GM10847 (cell line): ENCODE data around the gene PIP4K2C.

Experiments
- POLR2A ChIP-seq: IDR thresholded peaks from 2 replicates; pipeline ENCODE4 v1.6.1; 2011; ENCODE audit not compliant: insufficient read length; ENCODE audit errors: extremely low read depth

PIP4K2C gene

DNA sequence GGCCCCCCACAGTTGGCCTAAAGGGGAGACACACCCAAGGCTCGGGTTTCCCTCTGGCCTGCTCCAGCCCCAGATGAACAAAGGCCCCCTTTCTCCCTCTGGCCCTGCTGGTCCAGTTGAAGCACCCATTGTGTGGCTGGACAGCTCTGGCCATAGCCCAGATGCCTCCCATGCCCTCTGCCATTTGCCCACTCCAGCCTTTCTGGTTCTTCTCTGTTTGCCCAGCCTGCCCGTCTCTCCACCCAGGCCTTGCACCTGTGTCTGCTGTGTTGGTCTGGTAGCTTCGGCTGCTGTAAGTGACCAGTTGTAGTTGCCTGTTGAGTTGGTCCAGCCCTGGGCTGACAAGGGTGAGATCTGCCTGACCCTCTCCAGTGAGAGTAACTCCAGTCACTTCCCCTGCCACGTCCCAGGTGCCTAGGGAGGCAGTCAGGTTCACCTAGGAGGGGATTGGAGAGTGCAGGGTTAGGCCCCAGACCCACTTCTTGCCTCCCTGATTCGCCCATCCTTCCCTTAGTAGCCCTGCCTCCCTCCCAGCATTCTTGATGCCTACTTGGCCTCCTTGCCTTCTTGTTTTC lies 39.0 kb downstream of the PIP4K2C start:
- no peak for TF ChIP-seq POLR2A

DNA sequence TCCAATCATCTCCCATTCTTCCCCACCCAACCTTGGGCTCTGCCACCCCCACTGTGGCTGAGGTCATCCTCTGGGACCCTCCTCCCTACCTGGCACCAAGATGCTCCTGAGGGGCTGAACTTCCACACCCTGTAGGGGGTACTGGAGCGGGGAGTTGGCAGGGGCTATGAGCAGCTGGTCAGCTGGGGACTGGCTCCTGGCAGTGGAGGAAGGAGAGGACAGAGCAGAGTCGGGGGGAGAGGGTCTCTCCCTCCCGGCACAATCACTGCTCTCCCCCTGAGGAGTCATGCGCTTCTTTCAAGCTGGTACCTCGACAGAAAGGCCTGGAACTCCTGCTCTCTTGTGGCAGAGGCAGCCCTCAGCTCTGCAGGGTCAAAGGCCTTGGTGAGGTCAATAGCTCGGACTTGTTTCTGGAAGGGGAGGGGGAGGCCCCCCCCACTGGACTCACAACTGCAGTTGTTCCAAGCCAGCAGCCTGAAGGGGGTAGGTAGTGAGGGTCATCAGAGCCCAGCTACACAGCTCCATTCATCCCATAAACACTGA lies 40.0 kb downstream of the PIP4K2C start:
- no peak for TF ChIP-seq POLR2A

DNA sequence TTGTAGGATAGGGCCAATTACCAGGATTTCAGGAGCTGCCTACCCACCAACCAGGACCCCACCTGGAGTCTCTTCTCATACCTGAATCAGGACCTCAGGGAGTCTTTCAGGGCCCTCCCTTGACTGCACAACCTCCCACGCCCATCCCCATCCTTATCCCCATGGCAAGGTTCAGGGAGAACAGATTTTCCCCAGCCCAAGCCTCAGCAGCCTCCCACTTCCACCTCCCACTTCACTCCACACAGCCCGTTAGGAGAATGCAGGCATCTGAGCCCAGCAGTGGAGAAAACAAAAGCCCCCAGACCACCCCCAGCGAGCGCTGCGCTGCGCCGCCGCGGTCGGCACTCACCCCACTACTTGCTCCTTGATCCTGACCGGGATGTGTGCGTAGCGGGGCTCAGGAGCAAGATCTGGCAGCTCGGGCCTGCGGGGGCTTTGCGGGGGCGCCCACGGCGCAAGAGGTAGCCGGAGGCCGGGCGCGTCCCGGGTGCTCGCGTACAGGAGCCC lies 40.6 kb downstream of the PIP4K2C start:
- no peak for TF ChIP-seq POLR2A

DNA sequence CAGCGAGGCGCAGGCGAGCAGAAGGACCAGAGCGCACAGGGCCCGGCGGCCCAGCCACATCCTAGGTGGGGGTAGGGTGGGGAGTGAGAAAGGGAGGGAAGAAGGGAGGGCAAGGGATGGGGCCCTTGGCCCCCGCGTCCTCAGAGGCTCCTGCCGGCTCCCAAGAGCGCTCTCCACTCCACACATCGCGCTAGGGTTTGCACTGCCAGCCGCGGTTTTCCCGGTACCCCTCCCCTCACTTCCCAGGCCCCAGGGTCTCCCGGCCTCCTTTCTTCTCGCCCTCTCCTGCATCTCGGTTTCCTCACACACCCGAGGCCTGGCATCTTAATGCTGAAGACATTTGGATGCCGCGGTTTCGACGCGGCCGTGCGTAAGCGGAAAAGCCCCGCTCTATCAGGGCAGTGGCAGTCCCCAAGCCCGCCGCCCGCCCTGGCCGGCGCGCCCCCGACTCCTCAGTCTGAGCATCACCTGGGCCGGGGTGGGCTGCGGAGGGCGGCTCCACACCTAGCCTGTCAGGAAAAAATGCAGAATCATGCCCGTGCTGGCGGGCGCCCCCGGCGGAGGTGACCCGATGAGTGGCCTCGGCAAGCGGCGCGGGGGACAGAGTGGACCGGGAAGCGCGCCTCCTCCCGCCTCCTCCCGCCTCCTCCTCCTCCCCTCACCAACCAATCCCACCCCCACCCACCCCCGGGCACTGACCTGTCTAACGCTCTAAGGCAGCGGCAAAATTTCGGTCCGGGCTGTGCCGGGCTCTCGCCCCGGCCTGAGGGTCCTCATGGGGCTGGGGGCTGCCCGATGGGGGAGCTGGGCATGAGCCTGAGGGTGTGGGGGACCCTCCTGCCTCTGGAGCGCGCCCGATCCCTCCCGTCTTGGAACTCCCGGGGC lies 41.3 kb downstream of the PIP4K2C start:
- TF ChIP-seq POLR2A: no peak

DNA sequence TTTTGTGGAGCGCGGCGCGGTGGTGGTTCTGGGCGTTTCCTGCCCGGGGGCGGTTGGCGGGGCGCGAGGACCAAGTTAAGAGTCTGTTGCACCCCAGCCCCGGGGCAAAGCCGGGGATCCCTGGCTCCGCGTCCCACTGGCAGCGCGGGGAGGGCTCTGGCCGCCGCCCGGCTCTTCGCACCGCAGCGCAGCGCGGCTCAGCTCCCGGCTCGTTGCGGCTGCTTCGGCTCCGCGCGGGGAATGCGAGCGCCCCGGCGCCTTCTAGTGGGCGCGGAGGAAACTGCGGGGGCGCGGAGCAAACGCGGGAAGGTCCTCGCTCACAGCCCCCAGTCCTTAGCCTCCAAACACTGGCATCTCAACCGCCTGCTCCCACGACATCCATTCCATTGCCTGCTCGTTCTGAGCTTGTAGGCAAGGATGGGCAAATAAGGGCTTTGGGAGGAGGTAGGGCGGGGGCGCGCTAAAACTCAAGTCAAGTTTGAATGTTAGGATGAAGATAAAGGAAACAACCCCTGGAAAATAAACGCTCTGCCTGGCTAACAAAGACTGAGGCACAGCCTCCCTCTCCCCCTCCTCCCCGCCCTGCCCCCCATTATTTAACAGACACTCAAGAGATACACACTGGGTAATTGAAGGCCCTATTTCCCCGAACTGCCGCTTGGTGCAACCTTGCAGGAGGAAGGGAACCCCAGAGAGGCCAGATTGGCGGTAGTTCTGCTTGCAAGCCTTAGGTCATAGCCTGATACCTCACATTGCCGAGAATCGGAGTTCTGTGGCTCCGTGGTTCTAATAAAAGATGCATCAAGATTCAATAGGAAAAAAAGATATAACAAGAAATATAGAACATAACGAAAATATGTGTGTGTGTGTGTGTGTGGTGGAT lies 42.2 kb downstream of the PIP4K2C start, which contains the start of gene B4GALNT1:
Gene B4GALNT1 (minus strand): TSS at position 244 of the 883 bp plus-strand sequence. CDS start 1,069 bp downstream, outside the sequence.
- no peak for TF ChIP-seq POLR2A

DNA sequence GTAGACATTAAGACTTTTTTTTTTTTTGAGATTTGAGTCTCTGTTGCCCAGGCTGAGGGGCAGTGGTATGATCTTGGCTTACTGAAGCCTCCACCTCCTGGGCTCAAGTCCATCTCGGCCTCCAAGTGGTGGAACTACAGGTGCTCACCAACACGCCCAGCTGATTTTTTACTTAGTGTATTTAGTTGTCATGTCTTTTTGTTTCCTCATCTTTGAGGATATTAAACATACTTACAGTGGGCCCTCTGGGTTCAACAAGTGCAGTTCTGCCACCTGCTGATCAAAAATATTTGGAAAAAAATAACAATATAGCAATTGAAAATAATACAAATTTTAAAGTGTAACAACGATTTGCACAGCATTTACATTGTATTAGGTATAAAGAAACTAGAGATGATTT lies 46.4 kb downstream of the PIP4K2C start:
- no peak for TF ChIP-seq POLR2A

DNA sequence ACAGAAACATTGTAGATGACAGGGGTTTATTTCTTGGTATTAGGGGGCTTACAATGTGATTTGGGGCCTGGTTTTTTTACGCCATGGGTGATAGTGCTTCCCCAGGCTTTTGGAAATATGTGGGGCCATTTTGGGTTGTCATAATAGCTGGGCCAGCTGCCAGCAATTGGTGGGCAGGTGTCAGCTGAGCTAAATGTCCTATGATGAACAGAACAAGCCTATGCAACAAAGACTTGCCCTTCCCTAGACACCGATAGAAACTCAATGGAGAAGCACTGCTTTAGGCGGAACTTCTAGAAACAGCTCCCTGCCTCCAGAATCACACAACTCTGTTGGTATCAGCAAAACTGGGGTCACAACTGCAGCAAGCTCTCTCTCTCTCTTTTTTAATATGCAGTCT lies 47.1 kb downstream of the PIP4K2C start:
- no peak for TF ChIP-seq POLR2A

DNA sequence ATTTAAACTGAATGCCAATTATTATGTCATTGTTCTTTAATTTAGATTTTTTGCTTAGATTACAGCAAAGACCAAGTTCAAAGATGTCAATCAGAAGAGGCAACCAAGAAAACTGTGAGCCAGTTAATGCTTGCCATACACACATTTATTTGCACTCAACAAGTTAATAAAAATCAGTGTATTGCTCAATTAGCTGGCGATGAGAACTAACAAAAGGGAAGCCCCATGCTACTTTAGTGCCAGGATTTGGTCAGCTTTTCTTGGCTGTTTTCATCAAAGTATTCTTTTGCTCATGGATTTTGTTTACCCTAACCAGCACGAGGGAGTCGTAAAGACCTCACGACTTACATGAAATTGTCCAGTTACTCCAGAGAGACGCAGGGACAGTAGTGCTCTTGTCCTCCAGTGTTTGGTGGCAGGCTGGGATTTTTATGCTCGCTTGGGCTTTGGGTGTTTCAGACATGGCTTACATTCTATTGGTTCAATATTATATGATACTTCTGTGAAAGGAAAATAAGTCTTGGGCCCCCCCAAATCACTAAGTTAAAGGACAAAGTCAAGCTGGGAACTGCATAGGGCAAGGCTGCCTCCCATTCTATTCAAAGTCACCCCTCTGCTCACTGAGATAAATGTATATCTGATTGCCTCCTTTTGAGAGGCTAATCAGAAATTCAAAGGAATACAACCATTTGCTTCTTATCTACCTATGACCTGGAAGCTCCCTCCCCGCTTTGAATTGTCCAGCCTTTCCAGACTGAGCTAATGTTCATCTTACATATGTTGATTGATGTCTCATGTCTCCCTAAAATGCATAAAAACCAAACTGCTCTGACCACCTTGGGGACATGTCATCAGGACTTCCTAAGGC lies 49.4 kb downstream of the PIP4K2C start:
- TF ChIP-seq POLR2A: no peak

DNA sequence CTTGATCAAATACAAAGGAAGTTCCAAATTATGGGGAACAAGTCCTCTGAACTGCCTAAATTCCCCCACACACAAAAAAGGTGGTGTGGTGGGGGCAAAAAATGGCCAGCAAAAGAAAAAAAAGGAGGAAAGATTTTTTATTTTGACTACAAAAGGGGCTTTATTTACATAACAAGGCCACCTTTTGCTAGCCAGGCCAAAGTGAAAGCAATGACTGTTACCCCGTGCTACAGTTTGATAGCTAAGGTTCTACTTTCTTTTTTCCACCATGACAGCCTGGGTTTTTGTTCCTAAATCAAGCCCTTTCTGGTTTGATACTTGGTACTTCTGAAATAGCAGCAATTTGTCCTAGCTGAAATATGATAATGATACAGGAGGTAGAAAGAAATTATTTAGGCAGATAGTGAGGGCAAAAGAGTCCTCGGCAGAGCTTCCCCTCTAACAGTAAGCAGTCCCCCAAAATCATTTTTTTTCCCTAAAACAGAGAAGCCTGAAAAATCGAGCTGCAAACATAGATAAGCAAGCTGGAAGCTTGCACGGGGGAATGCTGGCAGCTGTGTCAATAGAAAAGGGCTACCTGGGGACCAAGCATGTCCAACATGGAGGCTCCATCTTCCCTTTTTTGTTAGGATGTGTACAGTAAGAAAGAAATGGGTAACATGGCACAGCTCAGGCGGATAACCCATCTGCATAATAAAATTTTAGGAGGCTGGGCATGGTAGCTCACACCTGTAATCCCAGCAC lies 50.9 kb downstream of the PIP4K2C start:
- TF ChIP-seq POLR2A: no peak
